Colonic mucosa (tissue), 4 donors: Measurements from ENCODE around the gene IL1RL2. TPM values are rescaled to one million over a fixed set of nuclear protein-coding genes. Genes with fewer than 3 reads are reported as not detected.

Source experiments
- DNase-seq: peaks from one replicate; pipeline ENCODE4 v3.0.0-alpha.2; 2020
- H3K27ac ChIP-seq: fragments of 200-600 bp; one replicate; pipeline ENCODE4 v1.8.0; 2021
- H3K27me3 ChIP-seq: fragments of 200-600 bp; one replicate; pipeline ENCODE4 v1.8.0; 2021
- H3K36me3 ChIP-seq: fragments of 200-600 bp; one replicate; pipeline ENCODE4 v1.8.0; 2021
- H3K4me1 ChIP-seq: fragments of 200-600 bp; one replicate; pipeline ENCODE4 v1.8.0; 2021; ENCODE audit warnings: mild to moderate bottlenecking
- H3K4me3 ChIP-seq: fragments of 200-600 bp; one replicate; pipeline ENCODE4 v1.8.0; 2021
- H3K9ac ChIP-seq, 2 donors: one replicate each; pipeline ENCODE4 v1.7.0; 2013; ENCODE audit warnings: control low read depth in 2 of 2, low read depth in 2 of 2, low read length in 2 of 2
- H3K9me3 ChIP-seq: fragments of 200-600 bp; one replicate; pipeline ENCODE4 v1.8.0; 2021
- intact Hi-C: fragments of 100-400 bp; cut with DNase I; formaldehyde crosslinking; loops from one replicate; pipeline ENCODE4 v1.14.1; 2022
- total RNA-seq, 2 donors: library from RNA; stranded (reverse); fragmentation: NEBNext Ultra II Directional in 1 of 2; extraction: Animal tissue kit (Norgen Biotek cat#: 25700) in 1 of 2; gene quantifications; one replicate each; pipeline ENCODE4 v1.2.1, GENCODE V29; 2021
- TF ChIP-seq, protein P1 (sequence below): fragments of 200-600 bp; IDR thresholded peaks from one replicate; pipeline ENCODE4 v1.8.0; 2022; ENCODE audit warnings: antibody characterized with exemption, mild to moderate bottlenecking
- donor health status: healthy.
- donor health status: DM: no; HTN: no; CAD: no.
- donor health status: DM: no; HTN: no; CAD: no.

IL1RL2 gene
- total RNA-seq, 2 donors from 2014 or later, result 1.9 to 2.8 TPM

DNA sequence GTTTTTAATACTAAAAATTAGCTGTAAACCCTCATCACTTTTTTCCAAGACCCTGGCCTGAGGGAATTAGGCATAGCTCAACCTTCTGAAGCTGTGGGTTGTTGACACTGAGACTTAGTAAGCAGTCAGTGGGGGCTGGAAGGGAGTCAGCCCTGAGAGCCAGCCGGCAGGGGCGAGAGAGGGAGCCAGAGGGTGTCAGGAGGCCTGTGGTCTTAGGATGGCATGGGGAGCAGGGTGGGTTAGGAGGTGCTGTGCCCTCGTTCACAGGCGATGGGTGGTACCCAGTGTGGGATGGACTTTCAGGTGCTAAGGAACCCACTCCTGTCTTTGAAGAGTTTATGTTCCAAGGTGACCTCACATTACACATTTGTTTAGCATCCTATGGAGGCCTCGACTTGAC is 49.3 kb downstream of the IL1RL2 start:
- Histone ChIP-seq H3K4me1 (peaks cover 6% of the 10 kb centered on the region), H3K27ac (no peak overlapping the region), H3K4me3 (no peak overlapping the region), H3K9me3 (no peaks in the 10 kb centered on the region), H3K9ac (no peak overlapping the region), H3K27me3 (no peaks in the 10 kb centered on the region), H3K36me3 (no peaks in the 10 kb centered on the region)
- intact Hi-C loops, result no loop called here
- TF ChIP-seq, protein P1, sequence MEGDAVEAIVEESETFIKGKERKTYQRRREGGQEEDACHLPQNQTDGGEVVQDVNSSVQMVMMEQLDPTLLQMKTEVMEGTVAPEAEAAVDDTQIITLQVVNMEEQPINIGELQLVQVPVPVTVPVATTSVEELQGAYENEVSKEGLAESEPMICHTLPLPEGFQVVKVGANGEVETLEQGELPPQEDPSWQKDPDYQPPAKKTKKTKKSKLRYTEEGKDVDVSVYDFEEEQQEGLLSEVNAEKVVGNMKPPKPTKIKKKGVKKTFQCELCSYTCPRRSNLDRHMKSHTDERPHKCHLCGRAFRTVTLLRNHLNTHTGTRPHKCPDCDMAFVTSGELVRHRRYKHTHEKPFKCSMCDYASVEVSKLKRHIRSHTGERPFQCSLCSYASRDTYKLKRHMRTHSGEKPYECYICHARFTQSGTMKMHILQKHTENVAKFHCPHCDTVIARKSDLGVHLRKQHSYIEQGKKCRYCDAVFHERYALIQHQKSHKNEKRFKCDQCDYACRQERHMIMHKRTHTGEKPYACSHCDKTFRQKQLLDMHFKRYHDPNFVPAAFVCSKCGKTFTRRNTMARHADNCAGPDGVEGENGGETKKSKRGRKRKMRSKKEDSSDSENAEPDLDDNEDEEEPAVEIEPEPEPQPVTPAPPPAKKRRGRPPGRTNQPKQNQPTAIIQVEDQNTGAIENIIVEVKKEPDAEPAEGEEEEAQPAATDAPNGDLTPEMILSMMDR, result no peak
- DNase-seq, result no peak

DNA sequence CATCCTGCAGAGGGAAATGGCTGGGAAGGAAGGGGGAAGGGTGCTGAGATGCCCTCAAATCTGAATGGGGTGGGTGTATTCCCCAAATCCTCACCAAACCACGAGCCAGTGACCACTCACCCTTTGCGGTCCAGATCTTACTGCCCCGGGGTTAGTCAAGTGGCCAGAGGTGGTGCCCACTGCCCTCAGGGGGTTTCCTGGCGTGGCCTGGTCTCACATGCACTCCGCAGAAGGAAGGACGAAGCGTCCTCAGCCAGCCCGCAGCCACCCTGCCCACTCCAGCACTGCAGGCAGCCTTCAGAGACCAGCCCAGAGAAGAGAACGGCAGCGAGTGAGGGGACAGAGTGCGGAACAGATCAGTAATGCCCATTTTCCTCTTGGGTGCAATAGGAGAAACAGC is 50.4 kb downstream of the IL1RL2 start:
- Histone ChIP-seq H3K4me3 (no peak overlapping the region), H3K4me1 (peaks cover 7% of the 10 kb centered on the region), H3K9me3 (no peaks in the 10 kb centered on the region), H3K27me3 (no peaks in the 10 kb centered on the region), H3K9ac (no peak overlapping the region), H3K36me3 (no peaks in the 10 kb centered on the region), H3K27ac (no peak overlapping the region)
- DNase-seq, result no peak
- TF ChIP-seq, protein P1, result no peak
- intact Hi-C loops, result no loop called here

GRCh38 chr2:102238039-102238756 is 51.4 kb downstream of the IL1RL2 start:
- H3K27ac ChIP-seq, result no peak overlapping the region
- no peak for DNase-seq
- TF ChIP-seq, protein P1, result no peak

DNA sequence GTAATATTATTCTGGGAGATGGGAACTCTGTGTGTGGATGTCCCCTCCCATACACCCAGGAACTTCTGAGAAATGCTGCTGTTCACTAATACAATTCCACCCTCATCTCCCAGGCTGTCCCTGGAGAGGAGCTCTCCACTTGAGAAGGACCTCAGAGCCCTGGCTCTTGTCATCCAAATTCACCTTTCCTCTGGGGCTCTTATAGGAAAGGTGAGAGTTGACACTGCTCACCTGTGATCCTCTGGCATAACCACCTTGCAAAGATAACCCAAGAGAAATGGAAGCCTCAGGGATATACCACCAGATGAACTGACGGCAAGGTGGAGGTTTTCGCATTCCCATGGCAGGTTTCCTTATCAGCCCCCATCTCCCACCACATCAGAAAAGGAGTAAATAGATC is 52.0 kb downstream of the IL1RL2 start:
- peaks cover 7% of the 10 kb centered on the region for H3K4me1 ChIP-seq
- no peaks in the 10 kb centered on the region for H3K9me3 ChIP-seq
- H3K27ac ChIP-seq, result no peak overlapping the region
- TF ChIP-seq, protein P1, result no peak
- H3K36me3 ChIP-seq, result no peaks in the 10 kb centered on the region
- H3K4me3 ChIP-seq, result no peak overlapping the region
- no peak for DNase-seq
- no peak overlapping the region for H3K9ac ChIP-seq
- intact Hi-C loops, result no loop called here
- no peaks in the 10 kb centered on the region for H3K27me3 ChIP-seq

More at GRCh38 chr2:102238039-102238756, 51.4 kb downstream of the IL1RL2 start:
- Histone ChIP-seq H3K27me3 (no peaks in the 10 kb centered on the region), H3K9ac (no peak overlapping the region), H3K36me3 (no peaks in the 10 kb centered on the region), H3K9me3 (no peaks in the 10 kb centered on the region), H3K4me3 (no peak overlapping the region), H3K4me1 (peaks cover 7% of the 10 kb centered on the region)
- intact Hi-C loops, result no loop called here

- TF ChIP-seq, protein P1, result no peak
- Histone ChIP-seq H3K9ac (no peak overlapping the region), H3K27ac (no peak overlapping the region), H3K4me1 (peaks cover 7% of the 10 kb centered on the region), H3K27me3 (no peaks in the 10 kb centered on the region), H3K36me3 (no peaks in the 10 kb centered on the region), H3K9me3 (no peaks in the 10 kb centered on the region), H3K4me3 (no peak overlapping the region)
- intact Hi-C loops, result no loop called here
- DNase-seq, result no peak
Measured at GRCh38 chr2:102239344-102239743, 52.5 kb downstream of the IL1RL2 start.
